Activated T-cell treated with anti-CD3 and anti-CD28 coated beads, Interleukin-2, amount 50 U/mL, for 24 hours (primary cell): Measurements from ENCODE around the gene C9orf152.
A peak's percentile ranks its signal among the peaks of the same experiment; 100 is the strongest.

Experiments used
- DNase-seq: peaks from one replicate; pipeline ENCODE4 v3.0.0-alpha.2; 2020
- H3K27ac Mint-ChIP-seq: 2 replicates; pipeline ENCODE4 v1.8.0; 2020; ENCODE audit warnings: mild to moderate bottlenecking, mixed read lengths
- H3K27me3 Mint-ChIP-seq: 2 replicates; pipeline ENCODE4 v1.8.0; 2020; ENCODE audit warnings: mixed read lengths
- H3K36me3 Mint-ChIP-seq: 2 replicates; pipeline ENCODE4 v1.8.0; 2020; ENCODE audit warnings: low read depth, mixed read lengths
- H3K4me1 Mint-ChIP-seq: 2 replicates; pipeline ENCODE4 v1.8.0; 2020; ENCODE audit warnings: low read depth, mixed read lengths
- H3K4me3 Mint-ChIP-seq: 2 replicates; pipeline ENCODE4 v1.8.0; 2020; ENCODE audit warnings: mild to moderate bottlenecking, moderate library complexity, mixed read lengths
- H3K9me3 Mint-ChIP-seq: 2 replicates; pipeline ENCODE4 v1.8.0; 2020; ENCODE audit warnings: mixed read lengths

The C9orf152 gene

GRCh38 chr9:110152704-110153374 is 55.1 kb downstream of the C9orf152 start:
- H3K36me3 Mint-ChIP-seq: peaks cover 7% of the 10 kb centered on the region

More at GRCh38 chr9:110152704-110153374, 55.1 kb downstream of the C9orf152 start:
- Mint-ChIP-seq H3K27me3 (no peaks in the 10 kb centered on the region), H3K9me3 (no peaks in the 10 kb centered on the region), H3K4me1 (peaks cover 67% of the 10 kb centered on the region), H3K4me3 (no peak overlapping the region), H3K27ac (peak overlapping the region; percentile 42)
- no peak for DNase-seq
